H9 (cell line): ENCODE measurements around the gene ALG8. TPM values are rescaled to one million over a fixed set of nuclear protein-coding genes. Genes with fewer than 3 reads are reported as not detected.

Experiments
- DNase-seq: peaks from one replicate; pipeline ENCODE4 v3.0.0-alpha.2; 2017
- H2AFZ ChIP-seq: one replicate; pipeline ENCODE4 v1.6.1; 2013; ENCODE audit warnings: mild to moderate bottlenecking, low read length, control low read depth, moderate library complexity
- H2AK5ac ChIP-seq: 2 replicates; pipeline ENCODE4 v1.6.1; 2013; ENCODE audit warnings: low read length, control low read depth, mixed read lengths; ENCODE audit not compliant: insufficient read length
- H2BK120ac ChIP-seq: one replicate; pipeline ENCODE4 v1.6.1; 2013; ENCODE audit warnings: low read depth, mild to moderate bottlenecking, low read length, control low read depth, inconsistent platforms; ENCODE audit not compliant: poor library complexity, severe bottlenecking
- H2BK12ac ChIP-seq: 2 replicates; pipeline ENCODE4 v1.6.1; 2013; ENCODE audit warnings: low read length, control low read depth, mixed read lengths, low read depth; ENCODE audit not compliant: insufficient read length
- H2BK15ac ChIP-seq: 2 replicates; pipeline ENCODE4 v1.6.1; 2013; ENCODE audit warnings: low read depth, low read length, control low read depth
- H2BK20ac ChIP-seq: one replicate; pipeline ENCODE4 v1.6.1; 2013; ENCODE audit warnings: low read depth, mild to moderate bottlenecking, low read length, control low read depth, inconsistent platforms; ENCODE audit not compliant: poor library complexity, severe bottlenecking
- H2BK5ac ChIP-seq: 2 replicates; pipeline ENCODE4 v1.6.1; 2013; ENCODE audit warnings: low read length, control low read depth, mixed read lengths; ENCODE audit not compliant: insufficient read length
- H3K14ac ChIP-seq: 2 replicates; pipeline ENCODE4 v1.6.1; 2013; ENCODE audit warnings: low read length, control low read depth; ENCODE audit not compliant: insufficient read depth
- H3K18ac ChIP-seq: 2 replicates; pipeline ENCODE4 v1.6.1; 2013; ENCODE audit warnings: low read depth, mild to moderate bottlenecking, mixed read lengths, low read length, control low read depth; ENCODE audit not compliant: insufficient read length
- H3K23ac ChIP-seq: 2 replicates; pipeline ENCODE4 v1.6.1; 2013; ENCODE audit warnings: low read length, control low read depth, mixed read lengths, low read depth; ENCODE audit not compliant: insufficient read length
- H3K23me2 ChIP-seq: 2 replicates; pipeline ENCODE4 v1.6.1; 2013; ENCODE audit warnings: low read depth, mild to moderate bottlenecking, mixed read lengths, low read length, control low read depth; ENCODE audit not compliant: insufficient read length, poor library complexity, severe bottlenecking
- H3K27ac ChIP-seq: 2 replicates; pipeline ENCODE4 v1.5.1; 2013; ENCODE audit warnings: low read length, control low read depth, mixed read lengths, low read depth; ENCODE audit not compliant: insufficient read length
- H3K27me3 ChIP-seq: 2 replicates; pipeline ENCODE4 v1.6.1; 2013; ENCODE audit warnings: low read length, control low read depth, inconsistent platforms; ENCODE audit not compliant: insufficient read depth
- H3K4ac ChIP-seq: 2 replicates; pipeline ENCODE4 v1.6.1; 2013; ENCODE audit warnings: low read depth, mild to moderate bottlenecking, control low read depth, inconsistent platforms, low read length, moderate library complexity
- H3K4me1 ChIP-seq: 2 replicates; pipeline ENCODE4 v1.6.1; 2013; ENCODE audit warnings: low read length, control low read depth, inconsistent platforms; ENCODE audit not compliant: insufficient read depth
- H3K4me2 ChIP-seq: 2 replicates; pipeline ENCODE4 v1.6.1; 2013; ENCODE audit warnings: low read length, control low read depth, mixed read lengths; ENCODE audit not compliant: insufficient read length, insufficient read depth
- H3K56ac ChIP-seq: 2 replicates; pipeline ENCODE4 v1.6.1; 2013; ENCODE audit warnings: low read depth, mild to moderate bottlenecking, mixed read lengths, low read length, control low read depth; ENCODE audit not compliant: insufficient read length
- H3K79me1 ChIP-seq: 2 replicates; pipeline ENCODE4 v1.6.1; 2013; ENCODE audit warnings: low read depth, mild to moderate bottlenecking, moderate library complexity, low read length, control low read depth, inconsistent platforms; ENCODE audit not compliant: insufficient read depth, poor library complexity, severe bottlenecking
- H3K79me2 ChIP-seq: 2 replicates; pipeline ENCODE4 v1.6.1; 2013; ENCODE audit warnings: low read length, control low read depth, inconsistent platforms; ENCODE audit not compliant: insufficient read depth
- H3K9ac ChIP-seq: 2 replicates; pipeline ENCODE4 v1.6.1; 2013; ENCODE audit warnings: low read length, control low read depth, mixed read lengths; ENCODE audit not compliant: insufficient read length; ENCODE audit errors: extremely low read depth
- H3K9me3 ChIP-seq: one replicate; pipeline ENCODE4 v1.6.1; 2013; ENCODE audit warnings: low read depth, low read length, inconsistent platforms; ENCODE audit not compliant: control insufficient read depth
- H3T11ph ChIP-seq: one replicate; pipeline ENCODE4 v1.6.1; 2013; ENCODE audit warnings: mild to moderate bottlenecking, low read length, control low read depth, inconsistent platforms
- H4K20me1 ChIP-seq: one replicate; pipeline ENCODE4 v1.6.1; 2013; ENCODE audit not compliant: control insufficient read depth, insufficient read length, insufficient read depth
- H4K5ac ChIP-seq: 2 replicates; pipeline ENCODE4 v1.6.1; 2013; ENCODE audit warnings: low read depth, mild to moderate bottlenecking, mixed read lengths, low read length, control low read depth; ENCODE audit not compliant: insufficient read length
- H4K8ac ChIP-seq: replicated peaks from 2 replicates; pipeline ENCODE4 v1.6.1; 2013; ENCODE audit warnings: low read length, control low read depth, mixed read lengths, low read depth; ENCODE audit not compliant: insufficient read length
- H4K91ac ChIP-seq: 2 replicates; pipeline ENCODE4 v1.6.1; 2013; ENCODE audit warnings: low read depth, mild to moderate bottlenecking, moderate library complexity, mixed read lengths, low read length, control low read depth; ENCODE audit not compliant: insufficient read length
- H3K27ac Mint-ChIP-seq, 3 experiments: 2 replicates in 2 of 3; 3 replicates in 1 of 3; pipeline ENCODE4 v1.8.0; 2020 to 2021; ENCODE audit warnings: mixed read lengths in 3 of 3, mild to moderate bottlenecking in 1 of 3, moderate library complexity in 1 of 3
- H3K27me3 Mint-ChIP-seq: 2 replicates; pipeline ENCODE4 v1.8.0; 2021; ENCODE audit warnings: low read depth, mild to moderate bottlenecking, moderate library complexity, mixed read lengths
- H3K36me3 Mint-ChIP-seq, 3 experiments: 2 replicates in 2 of 3; 3 replicates in 1 of 3; pipeline ENCODE4 v1.8.0; 2020 to 2021; ENCODE audit warnings: low read depth in 3 of 3, mixed read lengths in 3 of 3; ENCODE audit not compliant: insufficient read depth in 1 of 3
- H3K4me1 Mint-ChIP-seq, 2 experiments: 2 replicates each; pipeline ENCODE4 v1.8.0; 2020; ENCODE audit warnings: mixed read lengths in 2 of 2
- H3K4me3 Mint-ChIP-seq, 2 experiments: 2 replicates in 1 of 2; 3 replicates in 1 of 2; pipeline ENCODE4 v1.8.0; 2020 to 2021; ENCODE audit warnings: mild to moderate bottlenecking in 2 of 2, mixed read lengths in 2 of 2, moderate library complexity in 1 of 2
- H3K9me3 Mint-ChIP-seq, 2 experiments: 2 replicates in 1 of 2; 3 replicates in 1 of 2; pipeline ENCODE4 v1.8.0; 2020; ENCODE audit warnings: mild to moderate bottlenecking in 2 of 2, mixed read lengths in 2 of 2, moderate library complexity in 1 of 2
- CTCF ChIP-seq: fragments of 200-600 bp; sonication (generic); conservative IDR thresholded peaks from 3 replicates; pipeline ENCODE4 v1.8.0; 2021; ENCODE audit warnings: antibody characterized with exemption, mild to moderate bottlenecking
- WGBS: extraction: QIAGEN DNeasy Blood & Tissue Kit; methylation state at CpG from one replicate; pipeline ENCODE4 v1.1.7; 2013; ENCODE audit warnings: missing lambda C conversion rate, low lambda C conversion rate, mixed read lengths; ENCODE audit not compliant: insufficient read length; ENCODE audit errors: extremely low coverage; 5-methylcytosine and 5-hydroxymethylcytosine counted together
- total RNA-seq: library from RNA; stranded (reverse); gene quantifications from 2 replicates; pipeline ENCODE4 v1.2.1, GENCODE V29; 2021

ALG8 gene
- total RNA-seq, 1 experiment from 2014 or later = 77.5 TPM

- no peak overlapping the region for H3K23ac ChIP-seq
- peaks cover 4 to 10% (median 5%) of the 10 kb centered on the region in 3 experiments; a peak in 4 of 7 replicates for H3K36me3 Mint-ChIP-seq
- H3K27ac Mint-ChIP-seq = peak overlapping the region in 2 of 3 experiments; percentile 17 to 35; a peak in 4 of 7 replicates
- H3K4me3 Mint-ChIP-seq = no peak overlapping the region
- H2BK15ac ChIP-seq = no peak overlapping the region
- no peaks in the 10 kb centered on the region for H3K4me1 ChIP-seq
- no peak overlapping the region for H3T11ph ChIP-seq
- no CpG with 5 or more reads among the region's 7 CpGs for WGBS
- H3K27me3 Mint-ChIP-seq = no peaks in the 10 kb centered on the region
- no peak overlapping the region for H2AFZ ChIP-seq
- H2AK5ac ChIP-seq = no peak overlapping the region
- no peaks in the 10 kb centered on the region for H3K23me2 ChIP-seq
- H3K9ac ChIP-seq = no peak overlapping the region
- no peak overlapping the region for H3K18ac ChIP-seq
- H3K9me3 Mint-ChIP-seq = no peaks in the 10 kb centered on the region
- H2BK120ac ChIP-seq = no peak overlapping the region
- no peak overlapping the region for H2BK5ac ChIP-seq
- no peaks in the 10 kb centered on the region for H3K79me1 ChIP-seq
- no peak overlapping the region for H3K56ac ChIP-seq
- H3K4me2 ChIP-seq = no peak overlapping the region
- H4K5ac ChIP-seq = no peak overlapping the region
- no peak overlapping the region for H4K8ac ChIP-seq
- H3K27me3 ChIP-seq = no peaks in the 10 kb centered on the region
- H3K4ac ChIP-seq = no peak overlapping the region
- H3K27ac ChIP-seq = no peak overlapping the region
- H4K20me1 ChIP-seq = no peaks in the 10 kb centered on the region
- peaks cover 0 to 6% of the 10 kb centered on the region in 2 experiments; a peak in 2 of 4 replicates for H3K4me1 Mint-ChIP-seq
- TF ChIP-seq CTCF = no peak
- H3K9me3 ChIP-seq = no peaks in the 10 kb centered on the region
- H3K79me2 ChIP-seq = no peaks in the 10 kb centered on the region
- no peak overlapping the region for H3K14ac ChIP-seq
- no peak overlapping the region for H2BK20ac ChIP-seq
- DNase-seq = no peak
- no peak overlapping the region for H2BK12ac ChIP-seq
- H4K91ac ChIP-seq = no peak overlapping the region
Observed at GRCh38 chr11:78170874-78171549, 31.6 kb upstream of the ALG8 start.
